Osteocyte (in vitro differentiated cells): Measurements from ENCODE around the gene GLIS1. TPM values are rescaled to one million over a fixed set of nuclear protein-coding genes. Genes with fewer than 3 reads are reported as not detected.
A peak's percentile ranks its signal among the peaks of the same experiment; 100 is the strongest.

ENCODE experiments used
- DNase-seq: peaks from one replicate; pipeline ENCODE4 v3.0.0; 2021; ENCODE audit warnings: mixed read lengths; ENCODE audit not compliant: unreplicated experiment; ENCODE audit errors: extremely low spot score
- H3K27ac Mint-ChIP-seq: one replicate; pipeline ENCODE4 v1.8.0; 2021; ENCODE audit warnings: mild to moderate bottlenecking, mixed read lengths; ENCODE audit not compliant: unreplicated experiment
- H3K27me3 Mint-ChIP-seq: one replicate; pipeline ENCODE4 v1.8.0; 2021; ENCODE audit warnings: mixed read lengths; ENCODE audit not compliant: unreplicated experiment
- H3K36me3 Mint-ChIP-seq: one replicate; pipeline ENCODE4 v1.8.0; 2021; ENCODE audit warnings: mixed read lengths; ENCODE audit not compliant: unreplicated experiment
- H3K4me1 Mint-ChIP-seq: one replicate; pipeline ENCODE4 v1.8.0; 2021; ENCODE audit warnings: mixed read lengths; ENCODE audit not compliant: unreplicated experiment
- H3K4me3 Mint-ChIP-seq: one replicate; pipeline ENCODE4 v1.8.0; 2021; ENCODE audit warnings: mild to moderate bottlenecking, moderate library complexity, mixed read lengths; ENCODE audit not compliant: unreplicated experiment
- H3K9me3 Mint-ChIP-seq: one replicate; pipeline ENCODE4 v1.8.0; 2021; ENCODE audit warnings: mixed read lengths; ENCODE audit not compliant: unreplicated experiment
- total RNA-seq: library from RNA; stranded (reverse); gene quantifications from 2 replicates; pipeline ENCODE4 v1.2.1, GENCODE V29; 2021
- TF ChIP-seq, protein P1 (sequence below): fragments of 200-600 bp; sonication (generic); IDR thresholded peaks from 2 replicates; pipeline ENCODE4 v1.5.0; 2021; ENCODE audit warnings: antibody characterized with exemption, mild to moderate bottlenecking, moderate library complexity

Gene GLIS1
- total RNA-seq, 1 donor from 2014 or later = 38.3 TPM

DNA sequence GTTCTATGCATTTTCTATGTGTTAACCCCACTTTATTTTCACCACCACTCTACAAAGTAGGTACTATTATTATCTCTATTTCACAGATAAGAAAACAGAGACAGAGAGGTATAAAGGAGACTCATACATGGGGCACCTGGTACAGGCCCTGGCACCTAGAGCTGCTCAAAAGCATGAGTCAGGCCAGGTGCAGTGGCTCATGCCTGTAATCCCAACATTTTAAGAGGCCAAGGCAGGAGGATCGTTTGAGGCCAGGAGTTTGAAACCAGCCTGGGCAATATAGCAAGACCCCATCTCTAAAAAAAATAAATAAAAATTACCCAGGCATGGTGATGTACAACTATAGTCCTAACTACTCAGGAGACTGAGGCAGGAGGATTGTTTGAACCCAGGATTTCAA lies 35.8 kb downstream of the GLIS1 start:
- Mint-ChIP-seq H3K4me1 (peaks cover 37% of the 10 kb centered on the region), H3K9me3 (no peaks in the 10 kb centered on the region), H3K36me3 (peaks cover 10% of the 10 kb centered on the region), H3K27ac (no peak overlapping the region), H3K27me3 (no peaks in the 10 kb centered on the region), H3K4me3 (no peak overlapping the region)
- no peak for DNase-seq
- TF ChIP-seq, protein P1, sequence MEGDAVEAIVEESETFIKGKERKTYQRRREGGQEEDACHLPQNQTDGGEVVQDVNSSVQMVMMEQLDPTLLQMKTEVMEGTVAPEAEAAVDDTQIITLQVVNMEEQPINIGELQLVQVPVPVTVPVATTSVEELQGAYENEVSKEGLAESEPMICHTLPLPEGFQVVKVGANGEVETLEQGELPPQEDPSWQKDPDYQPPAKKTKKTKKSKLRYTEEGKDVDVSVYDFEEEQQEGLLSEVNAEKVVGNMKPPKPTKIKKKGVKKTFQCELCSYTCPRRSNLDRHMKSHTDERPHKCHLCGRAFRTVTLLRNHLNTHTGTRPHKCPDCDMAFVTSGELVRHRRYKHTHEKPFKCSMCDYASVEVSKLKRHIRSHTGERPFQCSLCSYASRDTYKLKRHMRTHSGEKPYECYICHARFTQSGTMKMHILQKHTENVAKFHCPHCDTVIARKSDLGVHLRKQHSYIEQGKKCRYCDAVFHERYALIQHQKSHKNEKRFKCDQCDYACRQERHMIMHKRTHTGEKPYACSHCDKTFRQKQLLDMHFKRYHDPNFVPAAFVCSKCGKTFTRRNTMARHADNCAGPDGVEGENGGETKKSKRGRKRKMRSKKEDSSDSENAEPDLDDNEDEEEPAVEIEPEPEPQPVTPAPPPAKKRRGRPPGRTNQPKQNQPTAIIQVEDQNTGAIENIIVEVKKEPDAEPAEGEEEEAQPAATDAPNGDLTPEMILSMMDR = no peak

DNA sequence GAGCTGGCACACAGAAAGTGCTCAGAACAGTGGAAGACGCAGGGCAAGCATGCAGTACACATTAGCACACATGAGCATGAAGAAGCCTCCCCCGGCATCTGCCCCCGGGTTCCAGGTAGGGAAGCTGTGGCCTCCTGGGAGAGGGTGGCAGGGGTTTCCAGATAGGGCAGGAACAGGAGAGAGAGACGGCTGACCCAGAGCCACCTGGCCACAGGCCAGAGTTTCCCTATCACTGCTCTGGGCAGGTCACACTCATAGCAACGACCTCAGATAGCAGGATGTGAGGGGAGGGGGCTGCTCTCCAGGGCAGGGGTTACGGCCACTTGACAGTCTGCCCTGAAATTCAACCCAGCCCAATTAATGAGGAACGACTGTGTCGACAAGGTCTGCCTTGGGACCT lies 36.6 kb downstream of the GLIS1 start:
- TF ChIP-seq, protein P1 = no peak
- no peak overlapping the region for H3K4me3 Mint-ChIP-seq
- H3K27ac Mint-ChIP-seq = peak overlapping the region; percentile 27
- no peak for DNase-seq
- peaks cover 10% of the 10 kb centered on the region for H3K36me3 Mint-ChIP-seq
- no peaks in the 10 kb centered on the region for H3K9me3 Mint-ChIP-seq
- no peaks in the 10 kb centered on the region for H3K27me3 Mint-ChIP-seq
- peaks cover 46% of the 10 kb centered on the region for H3K4me1 Mint-ChIP-seq

DNA sequence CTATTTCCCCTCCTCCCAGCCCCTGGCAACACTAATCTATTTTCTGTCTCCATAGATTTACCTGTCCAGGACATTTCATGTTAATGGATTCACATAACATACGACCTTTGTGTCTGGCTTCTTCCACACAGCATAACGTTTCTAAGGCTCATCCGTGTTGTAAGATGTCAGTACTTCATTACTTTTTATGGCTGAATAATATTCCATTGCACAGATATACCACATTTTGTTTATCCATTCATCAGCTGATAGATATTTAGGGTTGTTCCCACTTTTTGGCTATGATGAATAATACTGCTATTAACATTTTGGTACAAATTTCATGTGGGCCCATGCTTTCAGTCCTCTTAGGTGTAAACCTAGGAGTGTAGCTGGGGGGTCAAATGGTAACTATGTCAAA lies 38.2 kb downstream of the GLIS1 start:
- TF ChIP-seq, protein P1 = no peak
- peaks cover 10% of the 10 kb centered on the region for H3K36me3 Mint-ChIP-seq
- DNase-seq = no peak
- no peaks in the 10 kb centered on the region for H3K27me3 Mint-ChIP-seq
- no peak overlapping the region for H3K4me3 Mint-ChIP-seq
- peaks cover 50% of the 10 kb centered on the region for H3K4me1 Mint-ChIP-seq
- no peaks in the 10 kb centered on the region for H3K9me3 Mint-ChIP-seq
- no peak overlapping the region for H3K27ac Mint-ChIP-seq

DNA sequence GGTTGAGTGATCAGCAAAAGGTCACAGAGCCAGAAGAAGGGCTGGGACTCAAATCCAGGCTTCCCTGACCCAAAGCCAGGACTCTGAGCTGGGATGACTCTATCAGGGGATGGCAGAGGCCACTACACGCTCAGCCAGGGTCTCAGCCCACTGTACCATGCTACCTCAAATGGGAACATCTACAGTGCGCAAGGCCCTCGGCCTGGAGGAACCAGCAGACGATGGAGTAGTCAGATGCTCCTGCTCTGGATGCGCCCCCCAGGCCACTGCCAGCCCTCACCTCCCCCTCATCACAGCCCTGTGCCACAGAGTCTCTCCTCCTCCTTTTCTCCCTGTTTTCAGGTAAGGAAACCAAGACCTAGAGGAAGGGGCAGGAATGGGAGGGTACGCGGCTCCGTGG lies 39.0 kb downstream of the GLIS1 start:
- peaks cover 9% of the 10 kb centered on the region for H3K36me3 Mint-ChIP-seq
- H3K4me1 Mint-ChIP-seq = peaks cover 54% of the 10 kb centered on the region
- no peak overlapping the region for H3K4me3 Mint-ChIP-seq
- no peaks in the 10 kb centered on the region for H3K27me3 Mint-ChIP-seq
- DNase-seq = no peak
- TF ChIP-seq, protein P1 = no peak
- H3K27ac Mint-ChIP-seq = no peak overlapping the region
- H3K9me3 Mint-ChIP-seq = no peaks in the 10 kb centered on the region

DNA sequence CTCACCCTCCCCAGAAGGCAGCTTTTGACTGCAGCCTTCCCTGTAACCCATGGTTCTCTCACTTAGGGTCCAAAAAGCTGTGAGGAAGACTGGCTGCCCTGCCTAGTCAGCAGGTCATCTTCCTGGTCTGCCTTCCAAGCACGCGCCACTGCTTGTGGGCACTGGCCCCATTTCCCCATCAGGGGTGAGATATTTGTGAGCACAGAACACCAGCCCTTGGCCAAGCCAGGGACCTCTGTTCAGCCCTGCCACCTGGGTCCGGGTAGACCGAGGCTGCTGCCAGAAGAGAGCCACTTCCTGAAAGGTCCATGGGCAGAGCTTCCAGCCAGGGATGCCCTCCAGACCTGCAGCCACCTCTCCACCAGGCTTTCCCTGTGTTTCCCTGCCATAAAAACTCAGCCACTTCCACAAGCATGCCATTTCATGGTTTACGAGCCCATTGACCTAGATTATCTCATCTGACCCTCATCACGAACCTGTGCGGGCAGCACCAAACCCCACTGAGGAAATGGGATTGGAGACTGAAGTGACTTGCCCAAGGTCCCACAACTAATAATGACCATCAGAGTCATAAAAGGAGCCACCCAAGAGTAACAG lies 40.5 kb downstream of the GLIS1 start:
- H3K36me3 Mint-ChIP-seq = peaks cover 8% of the 10 kb centered on the region
- no peak overlapping the region for H3K4me3 Mint-ChIP-seq
- TF ChIP-seq, protein P1 = no peak
- H3K4me1 Mint-ChIP-seq = peaks cover 61% of the 10 kb centered on the region
- H3K27me3 Mint-ChIP-seq = no peaks in the 10 kb centered on the region
- H3K27ac Mint-ChIP-seq = peak overlapping the region; percentile 39
- H3K9me3 Mint-ChIP-seq = no peaks in the 10 kb centered on the region
- DNase-seq = no peak
